NCI-H524 treated with DMSO at 0.1 percent for 48 hours (cell line): Measurements from ENCODE around the gene CTNNA1.
"Not testable (repeated sequence)": the region's sequence is repeated elsewhere in the genome, so short reads cannot be mapped to it uniquely, and the experiment has no call there.

Experiments
- DNase-seq: peaks from one replicate; lab custom pipeline; 2025; lab: John Stamatoyannopoulos, UW

The CTNNA1 gene

DNA sequence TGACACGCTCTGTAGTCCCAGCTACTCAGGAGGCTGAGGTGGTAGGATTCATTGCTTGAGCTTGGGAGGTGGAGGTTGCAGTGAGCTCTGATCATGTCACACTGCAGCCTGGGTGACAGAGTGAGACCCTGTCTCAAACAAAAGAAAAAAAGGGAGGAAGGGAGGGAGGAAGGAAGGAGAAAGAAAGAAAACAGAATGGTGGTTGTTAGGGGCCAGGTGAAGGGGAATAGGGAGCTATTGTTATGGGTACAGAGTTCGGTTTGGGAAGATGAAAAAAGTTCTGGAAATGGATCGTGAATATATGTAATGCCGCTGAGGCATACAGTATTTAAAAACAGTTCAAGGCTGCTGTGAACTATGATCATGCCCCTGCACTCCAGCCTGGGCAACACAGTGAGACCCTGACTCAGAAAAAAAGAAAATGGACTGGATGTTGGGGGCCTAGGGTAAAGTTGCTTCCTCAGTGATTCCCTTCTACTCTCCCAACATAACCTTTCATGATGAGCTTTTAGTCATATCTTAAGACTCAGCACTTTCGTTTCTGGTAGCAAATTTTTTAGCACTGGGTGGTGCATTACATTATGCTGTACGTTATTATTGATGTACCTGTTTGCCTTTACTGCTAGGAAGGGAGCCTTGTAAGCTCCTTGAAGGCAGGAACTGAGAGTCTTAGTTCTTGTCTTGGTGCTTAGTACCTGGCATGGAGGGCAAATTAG is 4.0 kb downstream of the CTNNA1 start:
- no peak for DNase-seq

DNA sequence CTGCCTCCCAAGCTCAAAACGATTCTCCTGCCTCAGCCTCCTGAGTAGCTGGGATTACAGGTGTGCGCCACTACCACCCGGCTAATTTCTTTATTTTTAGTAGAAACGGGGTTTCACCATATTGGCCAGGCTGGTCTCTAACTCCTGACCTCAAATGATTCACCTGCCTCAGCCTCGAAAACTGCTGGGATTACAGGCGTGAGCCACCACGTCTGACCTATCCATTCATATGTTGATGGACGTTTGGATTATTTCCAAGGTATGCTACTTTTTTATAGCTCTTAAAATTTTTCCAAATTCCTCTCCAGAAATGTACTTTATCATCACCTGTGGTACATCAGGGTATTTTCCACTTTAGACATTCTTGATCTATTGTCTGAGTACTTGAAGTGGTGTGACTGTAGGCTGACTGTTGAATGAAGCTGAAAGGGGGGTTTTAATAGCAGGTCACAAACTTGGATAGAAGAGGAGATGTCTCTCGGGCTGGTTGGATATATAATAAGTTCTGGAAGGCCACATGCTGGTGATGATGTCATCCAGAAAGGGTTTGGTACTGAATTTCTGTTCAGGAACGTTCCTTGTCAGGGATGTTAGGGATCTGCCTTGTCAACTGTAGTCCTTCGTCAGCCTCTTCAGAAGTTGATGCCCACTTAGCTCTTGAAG is 7.4 kb downstream of the CTNNA1 start:
- DNase-seq = no peak

- not testable (repeated sequence) for DNase-seq
Observed at GRCh38 chr5:138761115-138761514, 7.9 kb downstream of the CTNNA1 start.

GRCh38 chr5:138761670-138762069 is 8.4 kb downstream of the CTNNA1 start:
- not testable (repeated sequence) for DNase-seq

DNA sequence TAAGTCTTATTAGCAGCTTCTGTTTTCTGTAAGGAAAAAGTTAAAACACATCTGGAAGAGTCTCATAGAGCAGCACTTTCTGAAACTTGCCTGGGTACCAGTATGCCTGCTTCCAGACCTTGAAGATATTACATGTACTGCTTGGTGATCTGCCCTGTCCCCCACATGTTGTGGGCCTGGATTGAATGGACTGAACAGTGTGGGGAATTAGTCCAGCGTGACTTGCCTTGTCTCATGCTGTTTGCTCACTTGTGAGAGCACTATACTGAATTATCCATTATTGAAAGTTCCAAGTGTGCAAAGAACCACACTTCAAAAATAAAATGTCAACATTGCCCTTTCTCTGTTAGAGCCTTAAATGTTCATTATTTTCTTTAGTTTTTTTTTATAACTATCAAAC is 8.9 kb downstream of the CTNNA1 start:
- DNase-seq = no peak

GRCh38 chr5:138763037-138763778 is 10.0 kb downstream of the CTNNA1 start:
- no peak for DNase-seq

GRCh38 chr5:138770291-138770690 is 17.1 kb downstream of the CTNNA1 start:
- no peak for DNase-seq

GRCh38 chr5:138770977-138771376 is 17.8 kb downstream of the CTNNA1 start:
- no peak for DNase-seq

- no peak for DNase-seq
Observed at GRCh38 chr5:138772986-138773594, 19.9 kb downstream of the CTNNA1 start.

DNA sequence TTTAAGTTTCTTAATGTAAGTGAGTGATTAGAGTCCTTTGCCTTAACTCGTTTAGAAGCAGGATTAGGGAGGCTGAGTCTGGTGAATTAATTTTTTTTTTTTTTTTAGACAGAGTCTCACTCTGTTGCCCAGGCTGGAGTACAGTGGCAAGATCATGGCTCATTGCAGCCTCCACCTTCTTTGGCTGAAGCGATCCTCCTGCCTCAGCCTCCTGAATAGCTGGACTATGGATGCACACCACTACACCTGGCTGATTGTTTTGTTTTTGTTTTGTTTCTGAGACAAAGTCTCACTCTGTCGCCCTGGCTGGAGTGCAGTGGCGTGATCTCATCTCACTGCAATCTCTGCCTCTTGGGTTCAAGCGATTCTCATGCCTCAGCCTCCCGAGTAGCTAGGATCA is 20.4 kb downstream of the CTNNA1 start:
- not testable (repeated sequence) for DNase-seq

DNA sequence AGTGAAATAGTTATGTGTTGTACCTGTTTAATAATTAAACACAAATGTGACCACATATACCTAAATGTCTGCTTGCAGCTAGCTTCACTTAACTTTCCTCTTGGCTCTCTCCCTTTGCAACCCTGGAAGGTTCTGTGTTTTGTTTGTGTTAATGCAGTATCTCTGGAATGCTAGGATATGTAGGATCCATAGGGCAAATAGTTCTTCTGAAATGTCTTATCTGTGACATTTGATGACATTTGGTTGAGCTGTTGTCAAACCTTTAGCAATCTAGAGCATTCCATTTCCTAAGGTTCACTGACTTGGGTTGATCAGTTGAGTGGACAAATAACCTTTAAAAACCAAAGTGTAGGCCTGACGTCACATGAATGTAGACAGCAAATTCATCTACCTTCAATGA is 21.8 kb downstream of the CTNNA1 start:
- no peak for DNase-seq

DNA sequence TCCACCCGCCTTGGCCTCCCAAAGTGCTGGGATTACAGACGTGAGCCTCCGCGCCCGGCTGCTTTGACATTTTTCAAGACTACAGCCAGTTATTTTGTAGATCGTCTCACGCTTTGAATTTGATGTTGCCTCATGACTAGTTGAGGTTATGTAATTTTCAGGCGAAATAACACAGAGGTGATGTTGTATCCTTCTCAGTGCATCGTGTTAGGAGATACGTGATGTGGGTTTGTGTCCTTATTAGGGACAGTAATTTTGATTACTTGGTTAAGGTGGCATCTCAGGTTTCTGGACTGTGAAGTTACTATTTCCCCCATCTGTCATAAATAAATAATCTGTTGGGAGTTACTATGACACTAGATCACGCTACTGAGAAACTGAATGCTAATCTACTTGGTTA is 25.0 kb downstream of the CTNNA1 start:
- no peak for DNase-seq

DNA sequence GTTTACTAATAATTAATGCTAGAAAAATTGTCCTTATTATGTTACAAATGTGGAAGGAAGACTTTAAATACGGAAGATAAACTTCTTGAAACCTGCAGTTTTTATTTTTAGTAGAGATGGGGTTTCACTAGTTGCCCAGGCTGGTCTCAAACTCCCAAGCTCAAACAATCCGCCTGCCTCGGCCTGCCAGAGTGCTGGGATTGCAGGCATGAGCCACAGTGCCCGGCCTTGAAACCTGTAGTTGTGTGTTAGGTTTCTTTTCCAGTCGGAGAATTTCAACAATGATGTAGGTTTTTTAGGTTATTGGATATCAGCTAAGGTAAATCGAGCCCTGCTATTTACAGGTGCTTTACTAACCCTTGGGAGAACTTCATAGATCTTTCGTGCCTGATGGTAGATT is 30.8 kb downstream of the CTNNA1 start:
- DNase-seq = no peak

DNA sequence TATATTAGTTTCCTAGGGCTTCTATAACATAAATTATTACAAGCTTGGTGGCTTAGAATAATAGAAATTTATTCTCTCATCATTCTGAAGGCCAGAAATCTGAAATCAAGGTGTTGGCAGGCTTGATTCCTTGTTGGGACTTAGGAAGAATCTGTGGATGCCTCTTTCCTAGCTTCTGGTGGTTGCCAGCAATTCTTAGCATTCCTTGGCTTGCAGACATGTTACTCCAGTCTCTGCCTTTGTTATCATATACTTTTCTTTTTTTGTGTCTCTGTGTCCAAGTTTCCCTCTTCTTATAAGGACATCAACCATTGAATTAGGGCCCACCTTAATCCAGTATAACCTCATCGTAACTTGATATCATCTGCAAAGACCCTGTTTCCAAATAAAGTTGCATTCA is 31.4 kb downstream of the CTNNA1 start:
- DNase-seq = no peak

DNA sequence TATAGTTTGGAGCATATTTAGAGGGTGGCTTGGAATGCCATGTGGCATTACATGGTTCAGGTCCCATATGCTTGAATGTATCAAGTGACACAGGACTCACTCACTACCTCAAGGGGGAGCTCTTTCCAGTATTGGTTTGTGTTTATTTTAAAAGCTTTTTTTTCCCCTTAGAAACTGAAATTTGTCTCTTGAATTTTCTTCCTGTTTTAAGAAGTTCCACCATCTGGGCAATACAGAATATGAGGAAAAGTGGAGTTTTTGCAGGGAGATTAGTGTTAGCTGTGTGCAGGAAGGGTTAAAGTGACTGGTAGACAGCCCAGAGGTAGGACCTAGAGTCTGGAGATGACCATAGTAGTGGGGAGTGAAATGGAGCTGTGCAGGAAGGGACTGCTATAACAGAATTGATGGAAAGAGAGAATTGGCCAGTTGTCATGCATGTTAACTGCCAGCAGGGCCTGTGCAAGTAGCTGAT is 36.6 kb downstream of the CTNNA1 start:
- peak; percentile 8 for DNase-seq

- DNase-seq = no peak
Observed at GRCh38 chr5:138790684-138791083, 37.5 kb downstream of the CTNNA1 start.

GRCh38 chr5:138792195-138792790 is 39.1 kb downstream of the CTNNA1 start:
- DNase-seq = no peak

GRCh38 chr5:138793575-138793974 is 40.4 kb downstream of the CTNNA1 start:
- DNase-seq = no peak

- DNase-seq = no peak
Observed at GRCh38 chr5:138803285-138803684, 50.1 kb downstream of the CTNNA1 start.

DNA sequence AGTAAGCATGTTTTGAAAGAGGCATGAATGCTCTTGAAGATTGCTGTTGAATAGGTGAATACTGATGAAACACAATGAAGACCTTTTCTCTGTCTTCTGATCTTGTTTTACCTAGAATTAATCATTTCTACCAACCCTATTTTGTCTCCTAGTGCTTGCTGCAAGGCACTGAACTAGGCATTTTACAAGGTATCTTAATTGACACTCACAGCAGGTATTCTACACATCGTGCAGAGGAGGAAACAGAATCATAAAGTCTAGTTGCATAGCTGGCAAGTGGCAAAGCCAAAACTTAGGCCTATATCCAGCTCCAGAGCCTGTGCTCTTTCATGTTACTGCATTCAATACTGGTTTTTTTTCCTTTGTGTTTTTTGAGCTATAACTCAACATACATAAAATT is 50.7 kb downstream of the CTNNA1 start:
- DNase-seq = no peak

DNA sequence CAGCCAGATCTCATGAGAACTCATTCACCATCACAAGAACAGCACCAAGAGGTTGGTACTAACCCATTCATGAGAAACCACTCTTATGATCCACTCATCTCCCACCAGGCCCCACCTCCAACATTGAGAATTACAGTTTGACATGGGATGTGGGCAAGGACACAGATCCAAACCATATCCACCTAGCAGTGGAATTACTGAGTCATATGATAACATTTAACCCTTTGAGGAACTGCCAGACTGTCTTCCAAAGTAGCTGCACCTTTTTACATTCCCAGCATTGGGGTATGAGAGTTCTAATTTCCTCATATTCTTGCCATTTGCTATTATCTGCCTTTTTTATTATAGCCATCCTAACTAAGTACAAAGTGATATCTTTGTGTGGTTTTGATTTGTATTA is 51.9 kb downstream of the CTNNA1 start:
- DNase-seq = no peak

GRCh38 chr5:138807182-138807581 is 54.0 kb downstream of the CTNNA1 start:
- DNase-seq = no peak
